ENCODE measurements around the gene TGFB2.
A peak's percentile ranks its signal among the peaks of the same experiment; 100 is the strongest.

The TGFB2 gene

GRCh38 chr1:218362418-218363076, 17.4 kb downstream of the TGFB2 start:
- H3K27ac ChIP-seq (ENCODE audit: low read length) = no peak overlapping the region
- no peaks in the 10 kb centered on the region for H3K27me3 ChIP-seq (ENCODE audit: control insufficient read depth in 1 of 2, insufficient read depth in 2 of 2, low read length in 2 of 2)
- peaks cover 39% of the 10 kb centered on the region for H3K4me1 ChIP-seq (ENCODE audit: control insufficient read depth, insufficient read depth, low read length)
- H3K9ac ChIP-seq (ENCODE audit: low read length in 2 of 2) = peak overlapping the region; percentile 6 to 43
- H3K4me3 ChIP-seq (ENCODE audit: low read length in 2 of 2) = no peak overlapping the region
- peaks cover 0 to 2% of the 10 kb centered on the region in 2 donors for H3K36me3 ChIP-seq (ENCODE audit: control insufficient read depth in 2 of 2, insufficient read depth in 2 of 2, low read length in 2 of 2)
- H3K9me3 ChIP-seq (ENCODE audit: control insufficient read depth in 2 of 2, low read length in 2 of 2) = no peaks in the 10 kb centered on the region

GRCh38 chr1:218363141-218363540, 18.0 kb downstream of the TGFB2 start:
- Histone ChIP-seq H3K9ac (ENCODE audit: low read length in 2 of 2) (peak overlapping the region; percentile 6 to 43), H3K27ac (ENCODE audit: low read length) (no peak overlapping the region)

GRCh38 chr1:218364028-218364710, 19.0 kb downstream of the TGFB2 start:
- peaks cover 41% of the 10 kb centered on the region for H3K4me1 ChIP-seq (ENCODE audit: control insufficient read depth, insufficient read depth, low read length)
- H3K36me3 ChIP-seq (ENCODE audit: control insufficient read depth in 2 of 2, insufficient read depth in 2 of 2, low read length in 2 of 2) = peaks cover 0 to 2% of the 10 kb centered on the region in 2 donors

More at GRCh38 chr1:218363141-218363540, 18.0 kb downstream of the TGFB2 start:
- Histone ChIP-seq H3K4me1 (ENCODE audit: control insufficient read depth, insufficient read depth, low read length) (peaks cover 38% of the 10 kb centered on the region), H3K36me3 (ENCODE audit: control insufficient read depth in 2 of 2, insufficient read depth in 2 of 2, low read length in 2 of 2) (peaks cover 0 to 2% of the 10 kb centered on the region in 2 donors), H3K9me3 (ENCODE audit: control insufficient read depth in 2 of 2, low read length in 2 of 2) (no peaks in the 10 kb centered on the region), H3K27me3 (ENCODE audit: control insufficient read depth in 1 of 2, insufficient read depth in 2 of 2, low read length in 2 of 2) (no peaks in the 10 kb centered on the region), H3K4me3 (ENCODE audit: low read length in 2 of 2) (peak overlapping the region in 1 of 2 donors; percentile 10)

GRCh38 chr1:218365226-218365999, 20.3 kb downstream of the TGFB2 start:
- peak overlapping the region in 1 of 2 donors; percentile 1 for H3K4me3 ChIP-seq (ENCODE audit: low read length in 2 of 2)
- H3K27ac ChIP-seq (ENCODE audit: low read length) = peak overlapping the region; percentile 60
- H3K4me1 ChIP-seq (ENCODE audit: control insufficient read depth, insufficient read depth, low read length) = peaks cover 48% of the 10 kb centered on the region

More at GRCh38 chr1:218364028-218364710, 19.0 kb downstream of the TGFB2 start:
- no peaks in the 10 kb centered on the region for H3K27me3 ChIP-seq (ENCODE audit: control insufficient read depth in 1 of 2, insufficient read depth in 2 of 2, low read length in 2 of 2)
- H3K4me3 ChIP-seq (ENCODE audit: low read length in 2 of 2) = peak overlapping the region; percentile 15 to 42
- peak overlapping the region in 1 of 2 donors; percentile 21 for H3K9ac ChIP-seq (ENCODE audit: low read length in 2 of 2)
- H3K27ac ChIP-seq (ENCODE audit: low read length) = peak overlapping the region; percentile 60
- H3K9me3 ChIP-seq (ENCODE audit: control insufficient read depth in 2 of 2, low read length in 2 of 2) = no peaks in the 10 kb centered on the region

GRCh38 chr1:218366322-218367052, 21.4 kb downstream of the TGFB2 start:
- no peak overlapping the region for H3K4me3 ChIP-seq (ENCODE audit: low read length in 2 of 2)
- H3K36me3 ChIP-seq (ENCODE audit: control insufficient read depth in 2 of 2, insufficient read depth in 2 of 2, low read length in 2 of 2) = peaks cover 0 to 2% of the 10 kb centered on the region in 2 donors
- H3K4me1 ChIP-seq (ENCODE audit: control insufficient read depth, insufficient read depth, low read length) = peaks cover 51% of the 10 kb centered on the region
- H3K9ac ChIP-seq (ENCODE audit: low read length in 2 of 2) = no peak overlapping the region
- H3K9me3 ChIP-seq (ENCODE audit: control insufficient read depth in 2 of 2, low read length in 2 of 2) = no peaks in the 10 kb centered on the region
- H3K27ac ChIP-seq (ENCODE audit: low read length) = peak overlapping the region; percentile 60
- no peaks in the 10 kb centered on the region for H3K27me3 ChIP-seq (ENCODE audit: control insufficient read depth in 1 of 2, insufficient read depth in 2 of 2, low read length in 2 of 2)

More at GRCh38 chr1:218365226-218365999, 20.3 kb downstream of the TGFB2 start:
- peak overlapping the region in 1 of 2 donors; percentile 21 for H3K9ac ChIP-seq (ENCODE audit: low read length in 2 of 2)
- H3K36me3 ChIP-seq (ENCODE audit: control insufficient read depth in 2 of 2, insufficient read depth in 2 of 2, low read length in 2 of 2) = peaks cover 0 to 2% of the 10 kb centered on the region in 2 donors
- H3K9me3 ChIP-seq (ENCODE audit: control insufficient read depth in 2 of 2, low read length in 2 of 2) = no peaks in the 10 kb centered on the region
- no peaks in the 10 kb centered on the region for H3K27me3 ChIP-seq (ENCODE audit: control insufficient read depth in 1 of 2, insufficient read depth in 2 of 2, low read length in 2 of 2)

- Histone ChIP-seq H3K27me3 (ENCODE audit: control insufficient read depth in 1 of 2, insufficient read depth in 2 of 2, low read length in 2 of 2) (no peaks in the 10 kb centered on the region), H3K4me1 (ENCODE audit: control insufficient read depth, insufficient read depth, low read length) (peaks cover 58% of the 10 kb centered on the region), H3K9me3 (ENCODE audit: control insufficient read depth in 2 of 2, low read length in 2 of 2) (no peaks in the 10 kb centered on the region), H3K9ac (ENCODE audit: low read length in 2 of 2) (no peak overlapping the region), H3K4me3 (ENCODE audit: low read length in 2 of 2) (no peak overlapping the region), H3K27ac (ENCODE audit: low read length) (peak overlapping the region; percentile 60), H3K36me3 (ENCODE audit: control insufficient read depth in 2 of 2, insufficient read depth in 2 of 2, low read length in 2 of 2) (peaks cover 0 to 2% of the 10 kb centered on the region in 2 donors)
Observed at GRCh38 chr1:218367118-218367517, 22.0 kb downstream of the TGFB2 start.

GRCh38 chr1:218368686-218369085, 23.6 kb downstream of the TGFB2 start:
- peaks cover 55% of the 10 kb centered on the region for H3K4me1 ChIP-seq (ENCODE audit: control insufficient read depth, insufficient read depth, low read length)
- H3K27me3 ChIP-seq (ENCODE audit: control insufficient read depth in 1 of 2, insufficient read depth in 2 of 2, low read length in 2 of 2) = no peaks in the 10 kb centered on the region
- no peak overlapping the region for H3K9ac ChIP-seq (ENCODE audit: low read length in 2 of 2)
- H3K4me3 ChIP-seq (ENCODE audit: low read length in 2 of 2) = no peak overlapping the region
- no peak overlapping the region for H3K27ac ChIP-seq (ENCODE audit: low read length)
- H3K9me3 ChIP-seq (ENCODE audit: control insufficient read depth in 2 of 2, low read length in 2 of 2) = no peaks in the 10 kb centered on the region
- H3K36me3 ChIP-seq (ENCODE audit: control insufficient read depth in 2 of 2, insufficient read depth in 2 of 2, low read length in 2 of 2) = no peaks in the 10 kb centered on the region

- Histone ChIP-seq H3K36me3 (ENCODE audit: control insufficient read depth in 2 of 2, insufficient read depth in 2 of 2, low read length in 2 of 2) (no peaks in the 10 kb centered on the region), H3K9ac (ENCODE audit: low read length in 2 of 2) (no peak overlapping the region), H3K4me1 (ENCODE audit: control insufficient read depth, insufficient read depth, low read length) (peaks cover 54% of the 10 kb centered on the region), H3K9me3 (ENCODE audit: control insufficient read depth in 2 of 2, low read length in 2 of 2) (no peaks in the 10 kb centered on the region), H3K27me3 (ENCODE audit: control insufficient read depth in 1 of 2, insufficient read depth in 2 of 2, low read length in 2 of 2) (no peaks in the 10 kb centered on the region), H3K27ac (ENCODE audit: low read length) (peak overlapping the region; percentile 31), H3K4me3 (ENCODE audit: low read length in 2 of 2) (no peak overlapping the region)
Observed at GRCh38 chr1:218369688-218370511, 24.8 kb downstream of the TGFB2 start.

- Histone ChIP-seq H3K36me3 (ENCODE audit: control insufficient read depth in 2 of 2, insufficient read depth in 2 of 2, low read length in 2 of 2) (no peaks in the 10 kb centered on the region), H3K9ac (ENCODE audit: low read length in 2 of 2) (no peak overlapping the region), H3K27me3 (ENCODE audit: control insufficient read depth in 1 of 2, insufficient read depth in 2 of 2, low read length in 2 of 2) (no peaks in the 10 kb centered on the region), H3K4me3 (ENCODE audit: low read length in 2 of 2) (peak overlapping the region; percentile 34 to 47), H3K4me1 (ENCODE audit: control insufficient read depth, insufficient read depth, low read length) (peaks cover 43% of the 10 kb centered on the region), H3K27ac (ENCODE audit: low read length) (no peak overlapping the region), H3K9me3 (ENCODE audit: control insufficient read depth in 2 of 2, low read length in 2 of 2) (no peaks in the 10 kb centered on the region)
Observed at GRCh38 chr1:218371927-218372672, 27.0 kb downstream of the TGFB2 start.
